B cell (primary cell): ENCODE results near the gene PGM2. TPM values are rescaled to one million over a fixed set of nuclear protein-coding genes. Genes with fewer than 3 reads are reported as not detected.
"Not testable (repeated sequence)": the region's sequence is repeated elsewhere in the genome, so short reads cannot be mapped to it uniquely, and the experiment has no call there.

Source experiments
- ATAC-seq: fragments of 200-7000 bp; cut with Tn5 transposase; one replicate; pipeline ENCODE4 v1.10.0; 2021; ENCODE audit warnings: low read depth, mild to moderate bottlenecking, moderate number of reproducible peaks, moderate library complexity
- CTCF ChIA-PET: fragments of 350-600 bp; sonication (Branson Sonifier 250); formaldehyde crosslinking; loops from one replicate; lab custom pipeline; 2021; ENCODE audit warnings: antibody characterized with exemption, inconsistent platforms; lab: Charles Lee
- POLR2A ChIA-PET: fragments of 350-600 bp; sonication (Branson Sonifier 250); formaldehyde crosslinking; loops from one replicate; lab custom pipeline; 2021; ENCODE audit warnings: antibody characterized with exemption; lab: Charles Lee
- DNase-seq: peaks from one replicate; pipeline ENCODE4 v3.0.0; 2013
- H2AFZ ChIP-seq: 2 replicates; pipeline ENCODE4 v1.6.1; 2012; ENCODE audit warnings: mild to moderate bottlenecking, low read depth, low read length; ENCODE audit not compliant: insufficient read depth, poor library complexity, severe bottlenecking
- H3K27ac ChIP-seq, 2 donors: 1 replicate in 1 of 2; 2 replicates in 1 of 2; pipeline ENCODE4 v1.5.1; 2012 to 2013; ENCODE audit warnings: low read length in 2 of 2, mild to moderate bottlenecking in 2 of 2, moderate library complexity in 1 of 2
- H3K27me3 ChIP-seq, 4 experiments: fragments of 200-600 bp in 1 of 4; sonication (generic) in 1 of 4; replicated peaks in 1 of 4; 1 replicate in 2 of 4; 2 replicates in 2 of 4; pipeline versions ENCODE4 v1.6.1 to v1.7.0; 2013 to 2016; ENCODE audit warnings: low read length in 3 of 4, mild to moderate bottlenecking in 2 of 4, mixed read lengths in 1 of 4, moderate library complexity in 1 of 4; ENCODE audit not compliant: insufficient read depth in 4 of 4, control insufficient read depth in 3 of 4; ENCODE audit errors: control extremely low read depth in 1 of 4
- H3K36me3 ChIP-seq, 2 experiments: replicated peaks in 1 of 2; 1 replicate in 1 of 2; 2 replicates in 1 of 2; pipeline versions ENCODE4 v1.6.1 to v1.7.1; 2013; ENCODE audit warnings: low read length in 1 of 2; ENCODE audit not compliant: insufficient read depth in 2 of 2, control insufficient read depth in 1 of 2; ENCODE audit errors: control extremely low read depth in 1 of 2, extremely low read depth in 1 of 2
- H3K4me1 ChIP-seq, 2 donors: fragments of 200-600 bp in 1 of 2; sonication (generic) in 1 of 2; 1 replicate in 1 of 2; 2 replicates in 1 of 2; pipeline versions ENCODE4 v1.5.1 to v1.6.1; 2013 to 2017; ENCODE audit warnings: low read length in 2 of 2; ENCODE audit not compliant: control insufficient read depth in 2 of 2, insufficient read depth in 2 of 2
- H3K4me2 ChIP-seq: replicated peaks from 2 replicates; pipeline ENCODE3; 2012; ENCODE audit warnings: mild to moderate bottlenecking, low read depth, low read length; ENCODE audit not compliant: poor library complexity, severe bottlenecking
- H3K4me3 ChIP-seq, 5 experiments: fragments of 200-600 bp in 1 of 5; sonication (generic) in 1 of 5; 1 replicate in 3 of 5; 2 replicates in 2 of 5; pipeline versions ENCODE4 v1.5.1 to v1.7.0; 2011 to 2016; ENCODE audit warnings: low read length in 4 of 5, mild to moderate bottlenecking in 4 of 5, low read depth in 2 of 5, control low read depth in 1 of 5, moderate library complexity in 1 of 5; ENCODE audit not compliant: insufficient read depth in 1 of 5; ENCODE audit errors: control extremely low read depth in 1 of 5, extremely low read depth in 1 of 5
- H3K79me2 ChIP-seq: fragments of 200-600 bp; sonication (generic); one replicate; pipeline ENCODE4 v1.6.0; 2016; ENCODE audit warnings: low read length; ENCODE audit not compliant: control insufficient read depth, insufficient read depth
- H3K9ac ChIP-seq: fragments of 200-600 bp; sonication (generic); 2 replicates; pipeline ENCODE4 v1.6.1; 2017; ENCODE audit warnings: mild to moderate bottlenecking, low read length, moderate library complexity
- H3K9me3 ChIP-seq, 3 donors: one replicate each; pipeline versions ENCODE4 v1.6.1 to v1.7.1; 2013; ENCODE audit warnings: low read length in 2 of 3; ENCODE audit not compliant: control insufficient read depth in 2 of 3, insufficient read depth in 1 of 3; ENCODE audit errors: control extremely low read depth in 1 of 3
- H4K20me1 ChIP-seq: 2 replicates; pipeline ENCODE4 v1.6.0; 2012; ENCODE audit warnings: mild to moderate bottlenecking, low read length; ENCODE audit not compliant: insufficient read depth, control insufficient read depth, poor library complexity, severe bottlenecking
- H3K27ac Mint-ChIP-seq: one replicate; pipeline ENCODE4 v1.8.0; 2021; ENCODE audit warnings: mixed read lengths
- H3K27me3 Mint-ChIP-seq: one replicate; pipeline ENCODE4 v1.8.0; 2021; ENCODE audit warnings: mixed read lengths
- H3K4me1 Mint-ChIP-seq: one replicate; pipeline ENCODE4 v1.8.0; 2021; ENCODE audit warnings: mixed read lengths
- H3K4me3 Mint-ChIP-seq: one replicate; pipeline ENCODE4 v1.8.0; 2021; ENCODE audit warnings: mixed read lengths
- H3K9me3 Mint-ChIP-seq: one replicate; pipeline ENCODE4 v1.8.0; 2022; ENCODE audit warnings: mixed read lengths; ENCODE audit not compliant: insufficient read depth
- EZH2 ChIP-seq: IDR thresholded peaks from 2 replicates; pipeline ENCODE4 v1.6.1; 2012; ENCODE audit warnings: borderline replicate concordance, low read depth, mild to moderate bottlenecking, moderate library complexity, low read length; ENCODE audit not compliant: insufficient read depth, poor library complexity, severe bottlenecking
- WGBS: methylation state at CpG from one replicate; pipeline ENCODE4 v1.1.5; 2013; ENCODE audit warnings: missing lambda C conversion rate; ENCODE audit not compliant: insufficient coverage; 5-methylcytosine and 5-hydroxymethylcytosine counted together
- intact Hi-C: fragments of 100-400 bp; cut with micrococcal nuclease; formaldehyde crosslinking; loops from one replicate; pipeline ENCODE4 v1.10.0; 2022
- polyA plus RNA-seq: library from polyadenylated mRNA; depleted of rRNA; stranded (reverse); fragments of >200 nt; gene quantifications from 2 replicates; pipeline ENCODE4 v1.2.3, GENCODE V29; 2012
- total RNA-seq, 2 donors: library from RNA; stranded (reverse); fragments of 120-200 nt in 1 of 2; gene quantifications; 1 replicate in 1 of 2; 2 replicates in 1 of 2; pipeline versions ENCODE4 v1.2.3 to v1.2.4, GENCODE V29; 2013 to 2022
- TF ChIP-seq, protein P1 (sequence below): fragments of 200-600 bp; IDR thresholded peaks from one replicate; pipeline ENCODE4 v1.8.0; 2022; ENCODE audit warnings: antibody characterized with exemption, mild to moderate bottlenecking

PGM2 gene
- total and polyA plus RNA-seq, 2 donors (not counting 1 experiment from before 2014, with no cell fraction given), result 5.3 to 20.9 TPM

DNA sequence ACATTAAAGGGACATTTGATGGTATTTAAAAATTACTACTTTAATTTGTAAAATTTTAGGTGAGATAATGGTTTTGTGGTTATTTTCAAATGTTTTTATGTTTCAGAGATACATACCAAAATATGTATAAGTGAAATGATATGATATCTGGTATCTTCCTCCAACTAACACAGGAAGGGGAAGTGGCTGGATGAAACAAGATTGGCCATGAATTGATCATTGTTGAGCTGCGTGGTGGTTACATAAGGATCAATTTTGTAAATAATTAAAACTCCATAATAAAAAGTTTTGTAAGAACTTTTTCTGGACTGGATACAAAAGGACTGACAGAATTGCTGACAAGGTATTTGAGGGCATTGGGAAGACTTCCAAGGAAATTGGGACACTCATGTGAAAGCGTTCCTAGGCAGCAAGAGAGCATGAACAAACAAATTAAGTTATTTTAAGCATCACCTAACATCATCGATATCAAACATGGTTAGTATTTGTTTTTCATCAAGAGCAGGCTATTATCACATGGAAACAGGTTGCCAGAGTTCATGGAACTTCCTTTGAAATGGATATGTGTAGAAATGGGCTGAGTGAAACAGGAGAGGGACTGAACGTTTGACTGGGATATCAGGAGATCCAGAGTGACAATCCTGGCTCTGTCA is 4.4 kb upstream of the PGM2 start:
- Mint-ChIP-seq H3K27me3 (no peaks in the 10 kb centered on the region), H3K4me3 (no peak overlapping the region), H3K9me3 (no peaks in the 10 kb centered on the region), H3K27ac (no peak overlapping the region), H3K4me1 (peaks cover 5% of the 10 kb centered on the region)
- CTCF ChIA-PET, result no interaction called here
- no peak overlapping the region for H3K9ac ChIP-seq
- peaks cover 5 to 11% of the 10 kb centered on the region in 2 donors for H3K4me1 ChIP-seq
- no peak overlapping the region for H3K4me2 ChIP-seq
- WGBS, result no CpG with 5 or more reads among the region's 4 CpGs
- H3K27me3 ChIP-seq, result no peaks in the 10 kb centered on the region
- ATAC-seq, result no peak
- no peak overlapping the region for H2AFZ ChIP-seq
- intact Hi-C loops, result no loop called here
- POLR2A ChIA-PET, result no interaction called here
- H3K4me3 ChIP-seq, result no peak overlapping the region
- no peaks in the 10 kb centered on the region for H4K20me1 ChIP-seq
- peaks cover 14% of the 10 kb centered on the region for H3K79me2 ChIP-seq
- no peaks in the 10 kb centered on the region for H3K36me3 ChIP-seq
- DNase-seq, result no peak
- no peaks in the 10 kb centered on the region for H3K9me3 ChIP-seq
- no peak for TF ChIP-seq EZH2
- TF ChIP-seq, protein P1, sequence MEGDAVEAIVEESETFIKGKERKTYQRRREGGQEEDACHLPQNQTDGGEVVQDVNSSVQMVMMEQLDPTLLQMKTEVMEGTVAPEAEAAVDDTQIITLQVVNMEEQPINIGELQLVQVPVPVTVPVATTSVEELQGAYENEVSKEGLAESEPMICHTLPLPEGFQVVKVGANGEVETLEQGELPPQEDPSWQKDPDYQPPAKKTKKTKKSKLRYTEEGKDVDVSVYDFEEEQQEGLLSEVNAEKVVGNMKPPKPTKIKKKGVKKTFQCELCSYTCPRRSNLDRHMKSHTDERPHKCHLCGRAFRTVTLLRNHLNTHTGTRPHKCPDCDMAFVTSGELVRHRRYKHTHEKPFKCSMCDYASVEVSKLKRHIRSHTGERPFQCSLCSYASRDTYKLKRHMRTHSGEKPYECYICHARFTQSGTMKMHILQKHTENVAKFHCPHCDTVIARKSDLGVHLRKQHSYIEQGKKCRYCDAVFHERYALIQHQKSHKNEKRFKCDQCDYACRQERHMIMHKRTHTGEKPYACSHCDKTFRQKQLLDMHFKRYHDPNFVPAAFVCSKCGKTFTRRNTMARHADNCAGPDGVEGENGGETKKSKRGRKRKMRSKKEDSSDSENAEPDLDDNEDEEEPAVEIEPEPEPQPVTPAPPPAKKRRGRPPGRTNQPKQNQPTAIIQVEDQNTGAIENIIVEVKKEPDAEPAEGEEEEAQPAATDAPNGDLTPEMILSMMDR, result no peak
- H3K27ac ChIP-seq, result no peak overlapping the region

DNA sequence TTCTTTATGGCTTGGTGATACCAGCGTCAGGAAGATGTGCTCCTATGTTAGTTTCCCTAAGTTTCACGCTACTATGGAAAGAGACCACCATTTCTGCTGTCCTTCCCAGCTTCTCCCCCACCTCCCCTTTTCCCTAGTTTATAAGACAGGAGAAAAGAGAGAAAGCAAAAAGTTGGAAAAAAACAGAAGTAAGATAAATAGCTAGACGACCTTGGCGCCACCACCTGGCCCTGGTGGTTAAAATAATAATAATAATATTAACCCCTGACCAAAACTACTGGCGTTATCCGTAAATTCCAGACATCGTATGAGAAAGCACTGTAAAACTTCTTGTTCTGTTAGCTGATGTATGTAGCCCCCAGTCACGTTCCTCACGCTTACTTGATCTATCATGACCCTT is 985 bp upstream of the PGM2 start:
- Histone ChIP-seq H3K27ac (peak overlapping the region; percentile 76 to 81), H3K4me1 (peaks cover 18 to 21% of the 10 kb centered on the region in 2 donors), H2AFZ (peak overlapping the region; percentile 93), H3K4me2 (peak overlapping the region; percentile 81), H3K4me3 (peak overlapping the region; percentile 89 to 100 (median 98)), H3K9ac (peak overlapping the region; percentile 98), H3K79me2 (peaks cover 25% of the 10 kb centered on the region)
- H3K9me3 Mint-ChIP-seq, ATAC-seq, H3K27me3 ChIP-seq, H3K36me3 ChIP-seq, H4K20me1 ChIP-seq, intact Hi-C loops, H3K27me3 Mint-ChIP-seq, H3K9me3 ChIP-seq: not testable (repeated sequence)
- H3K4me1 Mint-ChIP-seq, result peaks cover 25% of the 10 kb centered on the region
- peak; percentile 19 for DNase-seq
- H3K27ac Mint-ChIP-seq, result peak overlapping the region; percentile 96
- ChIA-PET CTCF (interaction anchor here (0.9 to 2.1 kb wide), 4 partner anchors 64 to 223 kb away, joined by 3 to 9 read pairs (median 4); no protein-coding TSS in a partner anchor), POLR2A (interaction anchor here (2.1 kb wide), 1 partner anchor 66 kb away, joined by 20 read pairs; the partner anchor contains the start of gene TBC1D1)
- WGBS, result no CpG with 5 or more reads among the region's 9 CpGs
- peak overlapping the region; percentile 99 for H3K4me3 Mint-ChIP-seq
